LHCN-M2 (cell line): ENCODE results near the gene RPS26. TPM values are rescaled to one million over a fixed set of nuclear protein-coding genes. Genes with fewer than 3 reads are reported as not detected.
"Not testable (repeated sequence)": the region's sequence is repeated elsewhere in the genome, so short reads cannot be mapped to it uniquely, and the experiment has no call there.

ENCODE experiments used
- DNase-seq: peaks from one replicate; pipeline ENCODE4 v3.0.0-alpha.2; 2012; ENCODE audit warnings: low read depth
- total RNA-seq: library from RNA; depleted of rRNA; stranded (reverse); fragments of >200 nt; gene quantifications from 2 replicates; pipeline ENCODE4 v1.2.3, GENCODE V29; 2014

Gene RPS26
- total RNA-seq, 1 experiment from 2014 or later: 1,103 TPM

DNA sequence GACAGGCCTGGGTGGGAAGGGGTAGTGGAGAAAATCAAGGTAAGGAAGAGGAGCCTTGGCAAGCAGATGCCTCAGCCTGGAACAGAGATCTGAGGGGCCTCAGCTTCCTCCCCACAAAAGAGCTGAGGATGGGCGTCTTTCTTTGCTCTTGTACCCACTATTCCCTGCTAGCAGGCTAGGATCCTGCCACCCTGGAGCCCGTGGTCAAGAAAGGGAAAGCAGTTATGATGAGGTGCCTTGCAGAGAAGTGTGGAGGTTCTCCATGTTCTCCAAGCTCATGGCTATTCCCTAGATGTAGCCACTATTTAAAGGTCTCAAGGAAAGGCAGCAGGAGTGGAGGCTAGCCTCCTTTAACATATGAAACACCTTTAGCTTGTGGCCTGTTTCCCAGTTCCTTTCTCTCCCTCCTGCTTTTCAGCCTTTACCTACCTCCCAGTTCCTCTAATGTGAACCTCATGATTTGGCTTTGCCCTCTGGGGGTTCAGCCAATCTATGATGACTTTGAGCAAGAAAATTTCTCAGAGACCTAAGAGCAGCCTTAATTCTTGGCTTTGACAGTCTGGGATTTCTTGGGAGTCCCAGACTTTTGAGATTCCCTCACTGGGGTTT lies 19.7 kb upstream of the RPS26 start:
- DNase-seq: no peak

GRCh38 chr12:56028511-56029165 lies 13.1 kb upstream of the RPS26 start:
- peak; percentile 20 for DNase-seq

DNA sequence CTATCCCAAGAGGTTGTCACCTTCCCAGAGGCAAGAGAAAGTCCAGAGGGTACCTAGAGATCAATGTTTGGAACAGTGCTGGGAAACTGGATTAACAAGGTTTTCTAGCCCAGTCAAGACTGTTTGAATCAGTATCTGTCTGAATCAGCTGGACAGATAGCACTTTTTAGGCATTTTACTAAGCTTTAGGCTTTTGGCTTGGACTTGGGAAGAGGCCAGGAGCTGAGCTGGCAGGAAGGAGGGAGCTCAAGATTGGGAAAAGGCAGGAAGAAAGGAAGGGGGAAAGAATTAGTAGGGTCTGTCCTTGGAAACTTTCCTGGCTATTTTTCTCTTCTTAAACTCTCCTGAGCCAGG lies 12.6 kb upstream of the RPS26 start:
- peak; percentile 26 for DNase-seq

GRCh38 chr12:56029666-56030293 lies 11.9 kb upstream of the RPS26 start:
- DNase-seq: peak; percentile 51

DNA sequence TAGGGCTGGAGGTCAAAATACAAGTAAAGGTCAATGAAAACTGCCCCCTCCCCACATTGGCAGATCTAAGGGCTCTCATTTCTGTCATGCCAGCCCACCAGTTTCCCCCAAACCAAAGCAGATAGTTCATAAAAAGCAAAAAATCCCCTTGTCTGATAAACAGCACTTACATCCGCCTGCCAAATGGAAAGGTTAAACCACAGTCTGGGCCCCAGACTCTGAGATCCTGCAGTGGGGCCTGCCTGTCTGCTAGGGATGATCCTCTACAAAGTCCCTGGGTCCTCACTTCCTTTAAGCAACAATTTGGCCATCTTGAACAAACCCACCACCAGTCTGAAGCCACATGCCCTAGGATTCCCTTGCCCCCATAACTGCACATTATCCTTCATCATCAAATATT lies 9.7 kb upstream of the RPS26 start:
- no peak for DNase-seq

- DNase-seq: no peak
Observed at GRCh38 chr12:56034586-56035332, 7.0 kb upstream of the RPS26 start.

DNA sequence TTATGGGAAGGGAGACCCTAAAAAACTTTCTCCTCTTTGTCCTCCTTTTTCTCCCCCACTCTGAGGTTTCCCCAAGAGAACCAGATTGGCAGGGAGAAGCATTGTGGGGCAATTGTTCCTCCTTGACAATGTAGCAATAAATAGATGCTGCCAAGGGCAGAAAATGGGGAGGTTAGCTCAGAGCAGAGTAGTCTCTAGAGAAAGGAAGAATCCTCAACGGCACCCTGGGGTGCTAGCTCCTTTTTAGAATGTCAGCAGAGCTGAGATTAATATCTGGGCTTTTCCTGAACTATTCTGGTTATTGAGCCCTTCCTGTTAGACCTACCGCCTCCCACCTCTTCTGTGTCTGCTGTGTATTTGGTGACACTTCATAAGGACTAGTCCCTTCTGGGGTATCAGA lies 4.6 kb upstream of the RPS26 start:
- DNase-seq: no peak

- DNase-seq: no peak
Observed at GRCh38 chr12:56038022-56038655, 3.6 kb upstream of the RPS26 start.

GRCh38 chr12:56040151-56040550 lies 1.6 kb upstream of the RPS26 start:
- DNase-seq: no peak

- no peak for DNase-seq
Observed at GRCh38 chr12:56040963-56041551, 661 bp upstream of the RPS26 start.

GRCh38 chr12:56042430-56042813 lies 704 bp downstream of the RPS26 start:
- not testable (repeated sequence) for DNase-seq

DNA sequence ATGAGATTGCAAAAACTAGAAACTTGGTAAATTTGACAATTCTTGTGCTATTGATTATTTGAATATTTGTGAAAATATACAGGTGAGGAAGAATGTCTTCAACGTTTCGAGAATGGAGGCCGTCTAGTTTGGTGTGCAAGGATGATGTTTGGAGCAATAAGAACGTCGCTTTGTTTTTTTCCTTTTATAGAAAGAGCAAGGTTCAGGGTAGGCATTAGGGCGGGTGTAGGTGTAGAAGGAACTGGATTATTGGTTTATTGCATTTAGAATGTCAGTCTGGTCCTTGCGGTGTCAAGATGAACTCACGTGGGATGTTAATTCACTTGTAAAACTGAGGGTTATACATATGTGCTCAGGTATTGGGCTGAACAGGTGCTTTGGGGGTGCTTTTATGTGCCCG lies 1.1 kb downstream of the RPS26 start:
- DNase-seq: no peak

- no peak for DNase-seq
Observed at GRCh38 chr12:56046027-56046780, 4.5 kb downstream of the RPS26 start.

GRCh38 chr12:56053407-56053893 lies 11.7 kb downstream of the RPS26 start:
- no peak for DNase-seq

DNA sequence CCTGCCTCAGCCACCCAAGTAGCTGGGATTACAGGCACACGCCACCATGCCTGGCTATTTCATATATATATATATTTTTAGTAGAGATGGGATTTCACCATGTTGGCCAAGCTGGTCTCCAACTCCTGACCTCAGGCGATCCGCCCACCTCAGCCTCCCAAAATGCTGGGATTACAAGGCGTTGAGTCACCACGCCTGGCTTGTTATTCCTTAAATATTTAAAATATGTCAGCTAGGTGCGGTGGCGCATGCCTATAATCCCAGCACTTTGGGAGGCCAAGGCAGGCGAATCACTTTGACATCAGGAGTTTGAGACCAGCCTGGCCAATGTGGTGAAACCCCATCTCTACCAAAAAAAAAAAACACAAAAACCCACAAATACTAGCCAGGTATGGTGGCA lies 18.2 kb downstream of the RPS26 start:
- DNase-seq: peak; percentile 31

DNA sequence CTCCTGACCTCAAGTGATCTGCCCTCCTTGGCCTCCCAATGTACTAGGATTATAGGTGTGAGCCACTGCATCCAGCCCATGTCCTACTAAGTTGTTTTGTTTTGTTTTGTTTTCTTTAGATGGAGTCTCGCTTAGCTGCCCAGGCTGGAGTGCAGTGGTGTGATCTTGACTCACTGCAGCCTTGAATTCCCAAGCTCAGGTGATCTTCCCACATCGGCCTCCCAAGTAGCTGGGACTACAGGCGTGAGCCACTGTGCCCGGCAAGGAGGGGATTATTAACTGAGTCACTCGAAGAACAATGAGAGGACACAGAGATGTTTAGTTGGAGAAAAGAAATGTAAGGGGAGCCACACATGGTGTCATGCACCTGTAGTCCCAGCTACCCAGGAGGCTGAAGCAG lies 20.3 kb downstream of the RPS26 start:
- DNase-seq: no peak

DNA sequence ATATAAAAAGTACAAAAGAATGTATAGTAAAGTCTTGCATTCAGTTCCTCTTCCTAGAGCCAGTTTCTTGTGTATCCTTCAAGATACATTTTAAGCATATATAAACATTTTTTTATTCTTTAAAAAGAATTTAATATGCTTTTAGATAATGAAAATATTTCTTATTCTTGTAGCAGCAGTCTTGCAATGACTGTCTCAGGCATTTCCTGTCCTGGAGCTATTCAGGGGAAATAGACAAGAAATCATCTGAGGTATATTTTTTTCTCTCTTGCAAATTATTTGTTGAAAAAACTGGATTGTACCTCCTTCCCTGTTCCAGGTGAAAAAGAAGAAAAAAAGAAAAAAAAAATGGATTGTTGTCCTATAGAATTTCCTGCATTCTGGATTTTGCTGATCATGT lies 21.3 kb downstream of the RPS26 start:
- DNase-seq: no peak

DNA sequence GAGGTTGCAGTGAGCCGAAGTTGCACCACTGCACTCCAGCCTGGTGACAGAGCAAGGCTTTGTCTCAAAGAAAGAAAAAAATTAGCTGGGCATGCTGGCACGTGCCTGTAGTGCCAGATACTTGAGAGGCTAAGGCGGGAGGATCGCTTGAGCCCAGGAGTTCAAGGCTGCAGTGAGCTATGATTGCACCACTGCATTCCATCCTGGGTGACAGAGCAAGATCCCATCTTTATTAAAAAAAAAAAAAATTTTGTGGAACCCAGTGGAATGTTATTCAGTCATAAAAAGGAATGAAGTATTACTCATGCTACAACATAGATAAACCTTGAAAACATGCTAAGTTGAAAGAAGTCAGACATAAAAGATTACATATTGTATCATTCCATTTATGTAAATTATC lies 29.9 kb downstream of the RPS26 start:
- no peak for DNase-seq

GRCh38 chr12:56074396-56074795 lies 32.7 kb downstream of the RPS26 start:
- DNase-seq: no peak

DNA sequence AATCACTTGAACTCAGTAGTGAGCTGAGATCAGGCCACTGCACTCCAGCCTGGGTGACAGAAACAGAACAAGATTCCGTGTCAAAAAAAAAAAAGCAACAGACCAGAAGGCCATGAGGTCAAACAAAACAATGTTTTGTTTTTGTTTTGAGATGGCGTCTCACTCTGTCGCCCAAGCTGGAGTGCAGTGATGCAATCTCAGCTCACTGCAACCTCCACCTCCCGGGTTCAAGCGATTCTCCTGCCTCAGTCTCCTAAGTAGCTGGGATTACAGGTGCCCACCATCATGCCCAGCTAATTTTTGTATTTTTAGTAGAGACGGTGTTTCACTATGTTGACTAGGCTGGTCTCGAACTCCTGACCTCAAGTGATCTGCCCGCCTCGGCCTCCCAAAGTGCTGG lies 36.2 kb downstream of the RPS26 start:
- DNase-seq: not testable (repeated sequence)

DNA sequence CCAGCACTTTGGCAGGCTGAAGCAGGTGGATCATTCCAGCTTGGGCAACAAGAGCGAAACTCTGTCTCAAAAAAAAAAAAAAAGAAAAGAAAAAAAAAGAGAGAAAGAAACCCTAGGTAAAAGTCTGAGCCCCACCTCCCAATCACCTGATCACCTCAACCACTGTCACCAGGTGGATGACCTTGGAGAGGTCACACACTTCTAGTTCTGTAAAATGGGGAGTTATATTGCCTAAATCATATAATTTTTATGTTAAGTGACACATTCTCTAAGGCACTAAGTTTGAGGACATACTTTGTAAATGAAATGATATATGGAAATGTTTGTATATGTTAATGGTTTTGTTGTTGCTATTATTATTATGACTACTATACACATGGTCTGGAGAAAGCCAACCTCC lies 36.7 kb downstream of the RPS26 start:
- DNase-seq: no peak
